Neural progenitor cell (in vitro differentiated cells): ENCODE data around the gene PET100. TPM values are rescaled to one million over a fixed set of nuclear protein-coding genes. Genes with fewer than 3 reads are reported as not detected.

Source experiments
- DNase-seq: peaks from one replicate; pipeline ENCODE4 v3.0.0-alpha.2; 2016; ENCODE audit warnings: low spot score
- H2AFZ ChIP-seq: fragments of 200-600 bp; sonication (generic); replicated peaks from 2 replicates; pipeline ENCODE4 v1.6.1; 2016; ENCODE audit warnings: antibody characterized with exemption
- H3F3A ChIP-seq: fragments of 200-600 bp; sonication (generic); 2 replicates; pipeline ENCODE4 v1.6.1; 2016; ENCODE audit warnings: antibody characterized with exemption, low read depth
- H3K27ac ChIP-seq: fragments of 200-600 bp; sonication (generic); 2 replicates; pipeline ENCODE4 v1.5.1; 2016; ENCODE audit warnings: mild to moderate bottlenecking
- H3K27me3 ChIP-seq: fragments of 200-600 bp; sonication (generic); 2 replicates; pipeline ENCODE4 v1.6.1; 2016; ENCODE audit warnings: mild to moderate bottlenecking, moderate library complexity
- H3K36me3 ChIP-seq: fragments of 200-600 bp; sonication (generic); 2 replicates; pipeline ENCODE4 v1.5.1; 2016
- H3K4me1 ChIP-seq: fragments of 200-600 bp; sonication (generic); 2 replicates; pipeline ENCODE4 v1.6.1; 2016; ENCODE audit warnings: mixed run types
- H3K4me2 ChIP-seq: fragments of 200-600 bp; sonication (generic); 2 replicates; pipeline ENCODE4 v1.6.1; 2016
- H3K4me3 ChIP-seq: fragments of 200-600 bp; sonication (generic); 2 replicates; pipeline ENCODE4 v1.5.1; 2016
- H3K79me2 ChIP-seq: fragments of 200-600 bp; sonication (generic); 2 replicates; pipeline ENCODE4 v1.6.1; 2016; ENCODE audit warnings: low read depth
- H3K9ac ChIP-seq: fragments of 200-600 bp; sonication (generic); 2 replicates; pipeline ENCODE4 v1.6.1; 2016
- H3K9me3 ChIP-seq: fragments of 200-600 bp; sonication (generic); 2 replicates; pipeline ENCODE4 v1.5.1; 2016; ENCODE audit warnings: low read depth
- H4K20me1 ChIP-seq: fragments of 200-600 bp; sonication (generic); 2 replicates; pipeline ENCODE4 v1.6.1; 2016; ENCODE audit warnings: low read depth
- H3K27ac Mint-ChIP-seq: 3 replicates; pipeline ENCODE4 v1.8.0; 2021; ENCODE audit warnings: mixed read lengths
- H3K27me3 Mint-ChIP-seq: 2 replicates; pipeline ENCODE4 v1.8.0; 2022; ENCODE audit warnings: low read depth, mild to moderate bottlenecking, inconsistent platforms, moderate library complexity, mixed read lengths; ENCODE audit not compliant: insufficient read depth
- H3K36me3 Mint-ChIP-seq: 3 replicates; pipeline ENCODE4 v1.8.0; 2021; ENCODE audit warnings: mixed read lengths
- H3K4me1 Mint-ChIP-seq: 3 replicates; pipeline ENCODE4 v1.8.0; 2021; ENCODE audit warnings: mixed read lengths
- H3K4me3 Mint-ChIP-seq: 3 replicates; pipeline ENCODE4 v1.8.0; 2021; ENCODE audit warnings: mild to moderate bottlenecking, moderate library complexity, mixed read lengths
- H3K9me3 Mint-ChIP-seq: 3 replicates; pipeline ENCODE4 v1.8.0; 2020; ENCODE audit warnings: mixed read lengths
- CTCF ChIP-seq: fragments of 200-600 bp; sonication (generic); IDR thresholded peaks from 2 replicates; pipeline ENCODE4 v1.5.1; 2017; ENCODE audit warnings: antibody characterized with exemption, mild to moderate bottlenecking
- EZH2 ChIP-seq: fragments of 200-600 bp; sonication (generic); IDR thresholded peaks from 2 replicates; pipeline ENCODE4 v1.6.1; 2017; ENCODE audit warnings: antibody characterized with exemption, mild to moderate bottlenecking, moderate library complexity
- EZH2phosphoT487 ChIP-seq: fragments of 200-600 bp; sonication (generic); IDR thresholded peaks from 2 replicates; pipeline ENCODE4 v1.6.1; 2017; ENCODE audit warnings: antibody characterized with exemption
- total RNA-seq: library from RNA; depleted of rRNA; stranded (reverse); fragments of >200 nt; gene quantifications from 2 replicates; pipeline ENCODE4 v1.2.3, GENCODE V29; 2015; ENCODE audit warnings: low replicate concordance

Gene PET100
- 22.0 and 30.3 TPM in 2 replicates for total RNA-seq

GRCh38 chr19:7629347-7630054 is at the start of gene PET100, which contains the start of gene XAB2:
TSS of gene PET100 (plus strand) at chr19:7629793. CDS start at chr19:7629834, 41 bp downstream.
TSS of gene XAB2 (minus strand) at chr19:7629545. CDS start at chr19:7629527, 18 bp downstream.
- Mint-ChIP-seq H3K4me3 (peak within 1 kb of the TSS; percentile 100), H3K27me3 (peaks cover 9% of the 10 kb centered on the region), H3K27ac (peak within 1 kb of the TSS; percentile 100), H3K9me3 (no peaks in the 10 kb centered on the region), H3K36me3 (peaks cover 8% of the 10 kb centered on the region), H3K4me1 (peaks cover 32% of the 10 kb centered on the region)
- Histone ChIP-seq H3K4me2 (peak within 1 kb of the TSS; percentile 98), H3F3A (no peaks in the 10 kb centered on the region), H3K27me3 (peaks cover 3% of the 10 kb centered on the region), H3K4me1 (peaks cover 5% of the 10 kb centered on the region), H3K4me3 (peak within 1 kb of the TSS; percentile 95), H3K79me2 (peaks cover 57% of the 10 kb centered on the region), H4K20me1 (peaks cover 6% of the 10 kb centered on the region), H2AFZ (peak within 1 kb of the TSS; percentile 74), H3K9ac (peak within 1 kb of the TSS; percentile 98), H3K27ac (no peak within 1 kb of the TSS), H3K36me3 (no peaks in the 10 kb centered on the region), H3K9me3 (no peaks in the 10 kb centered on the region)
- DNase-seq: peak; percentile 98
- TF ChIP-seq EZH2: no peak
- TF ChIP-seq CTCF: no peak
- no peak for TF ChIP-seq EZH2phosphoT487

GRCh38 chr19:7582446-7582845 is 47.1 kb upstream of the PET100 start:
- Histone ChIP-seq H3K4me3 (no peak overlapping the region), H3K9me3 (no peaks in the 10 kb centered on the region), H4K20me1 (no peaks in the 10 kb centered on the region), H3K4me2 (no peak overlapping the region), H3K27me3 (peaks cover 56% of the 10 kb centered on the region), H3K36me3 (no peaks in the 10 kb centered on the region), H3K79me2 (no peaks in the 10 kb centered on the region), H3K9ac (no peak overlapping the region), H3K4me1 (no peaks in the 10 kb centered on the region), H3F3A (no peaks in the 10 kb centered on the region), H3K27ac (no peak overlapping the region), H2AFZ (no peak overlapping the region)
- H3K9me3 Mint-ChIP-seq: no peaks in the 10 kb centered on the region
- H3K27ac Mint-ChIP-seq: no peak overlapping the region
- H3K27me3 Mint-ChIP-seq: peaks cover 13% of the 10 kb centered on the region
- no peaks in the 10 kb centered on the region for H3K4me1 Mint-ChIP-seq
- H3K4me3 Mint-ChIP-seq: no peak overlapping the region
- H3K36me3 Mint-ChIP-seq: no peaks in the 10 kb centered on the region
- TF ChIP-seq EZH2 (no peak), EZH2phosphoT487 (no peak), CTCF (no peak)
- DNase-seq: no peak

GRCh38 chr19:7589822-7590221 is 39.8 kb upstream of the PET100 start:
- H4K20me1 ChIP-seq: no peaks in the 10 kb centered on the region
- no peak for DNase-seq
- Mint-ChIP-seq H3K4me1 (peaks cover 2% of the 10 kb centered on the region), H3K27me3 (peaks cover 7% of the 10 kb centered on the region), H3K9me3 (no peaks in the 10 kb centered on the region), H3K27ac (no peak overlapping the region), H3K36me3 (no peaks in the 10 kb centered on the region), H3K4me3 (no peak overlapping the region)
- no peaks in the 10 kb centered on the region for H3F3A ChIP-seq
- H3K27ac ChIP-seq: no peak overlapping the region
- no peaks in the 10 kb centered on the region for H3K9me3 ChIP-seq
- H3K4me3 ChIP-seq: no peak overlapping the region
- no peak for TF ChIP-seq EZH2
- TF ChIP-seq EZH2phosphoT487: no peak
- TF ChIP-seq CTCF: no peak
- H3K4me2 ChIP-seq: no peak overlapping the region
- H2AFZ ChIP-seq: no peak overlapping the region
- no peak overlapping the region for H3K9ac ChIP-seq
- no peaks in the 10 kb centered on the region for H3K79me2 ChIP-seq
- H3K36me3 ChIP-seq: no peaks in the 10 kb centered on the region
- peaks cover 20% of the 10 kb centered on the region for H3K27me3 ChIP-seq
- H3K4me1 ChIP-seq: no peaks in the 10 kb centered on the region
